Karpas-422 (cell line): ENCODE data around the gene IL36A. TPM values are rescaled to one million over a fixed set of nuclear protein-coding genes. Genes with fewer than 3 reads are reported as not detected.

Source experiments
- DNase-seq: peaks from one replicate; pipeline ENCODE4 v3.0.0-alpha.2; 2015
- H2AFZ ChIP-seq: fragments of 200-600 bp; sonication (generic); 2 replicates; pipeline ENCODE4 v1.6.1; 2014; ENCODE audit warnings: antibody characterized with exemption, low read length, mixed read lengths
- H3K27ac ChIP-seq: fragments of 200-600 bp; sonication (generic); 2 replicates; pipeline ENCODE4 v1.5.1; 2014; ENCODE audit warnings: mild to moderate bottlenecking, low read length, moderate library complexity
- H3K27me3 ChIP-seq: fragments of 200-600 bp; sonication (generic); 2 replicates; pipeline ENCODE4 v1.6.1; 2014; ENCODE audit warnings: low read length, mixed read lengths
- H3K36me3 ChIP-seq: fragments of 200-600 bp; sonication (generic); 2 replicates; pipeline ENCODE4 v1.6.1; 2014; ENCODE audit warnings: low read length, mixed read lengths; ENCODE audit not compliant: insufficient read depth
- H3K4me1 ChIP-seq: fragments of 200-600 bp; sonication (generic); 2 replicates; pipeline ENCODE4 v1.6.1; 2014; ENCODE audit warnings: mild to moderate bottlenecking, low read length, mixed read lengths
- H3K4me2 ChIP-seq: fragments of 200-600 bp; sonication (generic); 2 replicates; pipeline ENCODE4 v1.6.1; 2014; ENCODE audit warnings: low read length, low read depth, mild to moderate bottlenecking; ENCODE audit not compliant: poor library complexity, severe bottlenecking
- H3K4me3 ChIP-seq: fragments of 200-600 bp; sonication (generic); 2 replicates; pipeline ENCODE4 v1.5.1; 2014; ENCODE audit warnings: mild to moderate bottlenecking, antibody characterized with exemption, low read length, mixed read lengths
- H3K79me2 ChIP-seq: fragments of 200-600 bp; sonication (generic); 2 replicates; pipeline ENCODE4 v1.6.1; 2014; ENCODE audit warnings: mild to moderate bottlenecking, low read length, mixed read lengths
- H3K9ac ChIP-seq: fragments of 200-600 bp; sonication (generic); 2 replicates; pipeline ENCODE4 v1.6.0; 2014; ENCODE audit warnings: low read length
- H3K9me2 ChIP-seq: fragments of 200-600 bp; sonication (generic), shearing (Covaris generic); replicated peaks from 2 replicates; pipeline ENCODE4 v1.6.0; 2014; ENCODE audit warnings: mild to moderate bottlenecking, low read length, moderate library complexity; ENCODE audit not compliant: insufficient read depth
- H3K9me3 ChIP-seq: fragments of 300-700, 200-600 bp; sonication (generic); 2 replicates; pipeline ENCODE4 v1.6.1; 2014; ENCODE audit warnings: low read length, mixed read lengths
- H4K20me1 ChIP-seq: fragments of 200-600 bp; sonication (generic); 2 replicates; pipeline ENCODE4 v1.6.1; 2014; ENCODE audit warnings: mild to moderate bottlenecking, antibody characterized with exemption, low read length, low read depth; ENCODE audit not compliant: insufficient read depth
- total RNA-seq: library from RNA; depleted of rRNA; stranded (reverse); fragments of >200 nt; shearing (Covaris generic); gene quantifications from 2 replicates; pipeline ENCODE4 v1.2.3, GENCODE V29; 2014; ENCODE audit warnings: low replicate concordance

Gene IL36A
- total RNA-seq, 1 experiment from 2014 or later, result not detected

DNA sequence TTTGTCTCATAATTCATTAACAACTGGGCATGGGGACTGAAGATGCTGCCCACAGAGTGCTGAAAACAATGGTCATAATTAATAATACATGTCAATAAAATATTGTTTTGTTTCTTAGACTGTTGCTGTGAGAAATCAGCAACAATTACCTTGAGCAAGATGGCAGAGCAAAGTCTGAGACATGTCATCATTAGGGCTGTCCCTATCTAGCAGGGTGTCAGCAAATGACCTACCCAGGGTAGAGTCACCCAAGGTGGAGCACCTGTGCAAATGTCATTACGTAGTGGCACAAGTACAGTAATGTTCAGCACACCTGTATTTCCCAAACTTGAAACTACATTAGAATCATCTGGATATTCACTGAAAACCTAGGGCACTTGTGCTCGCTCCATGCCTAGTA lies 10.6 kb upstream of the IL36A start:
- H3K4me2 ChIP-seq, result no peak overlapping the region
- no peaks in the 10 kb centered on the region for H4K20me1 ChIP-seq
- no peaks in the 10 kb centered on the region for H3K79me2 ChIP-seq
- no peaks in the 10 kb centered on the region for H3K4me1 ChIP-seq
- H3K27ac ChIP-seq, result no peak overlapping the region
- no peak overlapping the region for H2AFZ ChIP-seq
- H3K9me2 ChIP-seq, result no peaks in the 10 kb centered on the region
- H3K4me3 ChIP-seq, result no peak overlapping the region
- DNase-seq, result no peak
- no peaks in the 10 kb centered on the region for H3K36me3 ChIP-seq
- peaks cover 4% of the 10 kb centered on the region for H3K9me3 ChIP-seq
- H3K9ac ChIP-seq, result no peak overlapping the region
- no peaks in the 10 kb centered on the region for H3K27me3 ChIP-seq

DNA sequence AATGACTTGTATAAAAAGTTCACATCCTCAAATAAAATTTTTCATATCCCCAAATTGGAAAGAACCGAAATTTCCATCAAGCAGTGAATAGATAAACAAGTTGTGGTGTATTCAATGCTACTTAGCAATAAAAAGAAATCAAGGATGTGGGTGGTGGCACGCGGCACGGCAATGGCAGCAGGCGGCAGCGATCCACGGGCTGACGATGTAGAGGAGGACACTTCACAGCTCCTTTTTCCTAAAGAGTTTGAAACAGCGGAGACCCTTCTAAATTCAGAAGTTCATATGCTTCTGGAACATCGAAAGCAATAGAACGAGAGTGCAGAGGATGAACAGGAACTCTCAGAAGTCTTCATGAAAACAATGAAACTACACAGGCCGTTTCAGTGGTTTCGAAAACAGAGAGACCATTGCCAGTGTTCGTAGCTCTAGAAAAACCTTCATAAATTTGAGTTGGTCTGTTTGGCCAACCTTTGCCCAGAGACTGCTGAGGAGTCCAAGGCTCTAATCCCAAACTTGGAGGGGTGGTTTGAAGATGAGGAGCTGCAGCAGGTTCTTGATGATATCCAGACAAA lies 9.8 kb upstream of the IL36A start:
- H3K9me2 ChIP-seq, result no peaks in the 10 kb centered on the region
- no peak overlapping the region for H3K4me2 ChIP-seq
- DNase-seq, result no peak
- H4K20me1 ChIP-seq, result no peaks in the 10 kb centered on the region
- H3K9ac ChIP-seq, result no peak overlapping the region
- no peaks in the 10 kb centered on the region for H3K4me1 ChIP-seq
- H3K79me2 ChIP-seq, result no peaks in the 10 kb centered on the region
- no peak overlapping the region for H3K27ac ChIP-seq
- H3K4me3 ChIP-seq, result no peak overlapping the region
- no peaks in the 10 kb centered on the region for H3K27me3 ChIP-seq
- H3K36me3 ChIP-seq, result no peaks in the 10 kb centered on the region
- H2AFZ ChIP-seq, result no peak overlapping the region
- no peaks in the 10 kb centered on the region for H3K9me3 ChIP-seq

DNA sequence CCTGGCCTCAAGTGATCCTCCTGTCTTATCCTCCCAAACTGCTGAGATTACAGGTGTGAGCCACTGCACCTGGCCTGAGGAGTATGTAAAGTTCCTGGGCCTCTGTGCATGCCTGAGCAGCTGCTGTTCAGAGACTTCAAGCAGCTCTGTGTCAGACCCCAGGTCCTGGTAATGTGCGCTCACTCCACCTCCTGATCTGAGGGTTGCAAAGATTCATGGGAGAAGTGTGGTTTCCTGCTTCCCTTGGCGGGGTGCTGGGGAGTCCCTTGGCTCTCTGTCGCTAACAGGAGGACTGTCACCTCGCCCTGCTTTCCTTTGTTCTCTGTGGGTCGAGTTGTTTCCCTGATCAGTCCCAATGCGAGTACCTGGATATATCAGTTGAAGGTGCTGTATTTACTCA lies 8.6 kb upstream of the IL36A start:
- no peak overlapping the region for H2AFZ ChIP-seq

DNA sequence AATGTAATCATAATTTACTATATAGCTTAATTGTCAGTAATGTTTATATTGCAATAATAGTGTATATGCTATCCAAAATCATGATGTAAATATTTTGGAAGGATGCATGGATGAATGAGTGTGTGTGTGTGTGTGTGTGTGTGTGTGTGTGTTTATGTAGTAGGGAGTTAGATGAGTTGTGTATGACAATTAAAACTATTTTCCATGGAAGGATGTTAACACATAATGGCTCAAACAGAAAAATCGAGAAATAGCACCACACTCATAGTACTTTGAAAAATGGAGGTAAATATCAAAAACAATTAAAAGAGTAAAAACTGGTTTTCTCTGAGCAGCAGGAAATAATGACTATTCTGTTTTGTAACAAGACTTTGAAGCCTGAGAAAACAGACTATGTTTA lies 8.1 kb upstream of the IL36A start:
- Histone ChIP-seq H3K79me2 (no peaks in the 10 kb centered on the region), H3K9ac (no peak overlapping the region), H3K9me2 (no peaks in the 10 kb centered on the region), H4K20me1 (no peaks in the 10 kb centered on the region), H3K4me3 (no peak overlapping the region), H3K4me2 (no peak overlapping the region), H3K36me3 (no peaks in the 10 kb centered on the region), H3K9me3 (no peaks in the 10 kb centered on the region), H3K27me3 (no peaks in the 10 kb centered on the region), H3K27ac (no peak overlapping the region), H2AFZ (no peak overlapping the region), H3K4me1 (no peaks in the 10 kb centered on the region)
- DNase-seq, result no peak

More for the DNA sequence above, 8.6 kb upstream of the IL36A start:
- H3K27ac ChIP-seq, result no peak overlapping the region
- H3K9me2 ChIP-seq, result no peaks in the 10 kb centered on the region
- no peak for DNase-seq
- H4K20me1 ChIP-seq, result no peaks in the 10 kb centered on the region
- no peaks in the 10 kb centered on the region for H3K79me2 ChIP-seq
- H3K4me3 ChIP-seq, result no peak overlapping the region
- H3K27me3 ChIP-seq, result no peaks in the 10 kb centered on the region
- H3K4me2 ChIP-seq, result no peak overlapping the region
- no peaks in the 10 kb centered on the region for H3K9me3 ChIP-seq
- no peaks in the 10 kb centered on the region for H3K36me3 ChIP-seq
- H3K9ac ChIP-seq, result no peak overlapping the region
- H3K4me1 ChIP-seq, result no peaks in the 10 kb centered on the region

DNA sequence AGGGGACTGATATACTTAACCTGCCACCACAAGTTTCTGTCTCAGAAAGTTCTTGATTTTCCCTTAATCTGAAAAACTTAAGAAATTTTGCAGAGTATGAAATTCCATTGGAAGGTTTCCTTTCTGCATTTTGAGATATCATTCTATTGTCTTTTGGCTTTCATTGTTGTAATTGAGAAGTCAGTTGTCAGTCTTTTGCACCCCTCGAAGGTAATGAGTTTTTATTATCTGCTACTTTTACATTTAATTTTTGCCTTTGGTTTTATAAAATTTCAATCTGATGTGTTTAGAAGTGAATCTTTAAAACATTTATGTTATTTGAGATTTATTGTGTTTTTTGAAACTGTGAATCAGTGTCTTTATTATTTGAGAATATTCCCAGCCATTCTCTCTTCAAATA lies 4.8 kb upstream of the IL36A start:
- H3K4me3 ChIP-seq, result no peak overlapping the region
- DNase-seq, result no peak
- H3K9ac ChIP-seq, result no peak overlapping the region
- no peaks in the 10 kb centered on the region for H3K36me3 ChIP-seq
- H3K4me2 ChIP-seq, result no peak overlapping the region
- H4K20me1 ChIP-seq, result no peaks in the 10 kb centered on the region
- no peaks in the 10 kb centered on the region for H3K9me2 ChIP-seq
- H3K4me1 ChIP-seq, result no peaks in the 10 kb centered on the region
- H3K9me3 ChIP-seq, result no peaks in the 10 kb centered on the region
- no peak overlapping the region for H2AFZ ChIP-seq
- no peaks in the 10 kb centered on the region for H3K27me3 ChIP-seq
- H3K79me2 ChIP-seq, result no peaks in the 10 kb centered on the region
- H3K27ac ChIP-seq, result no peak overlapping the region

DNA sequence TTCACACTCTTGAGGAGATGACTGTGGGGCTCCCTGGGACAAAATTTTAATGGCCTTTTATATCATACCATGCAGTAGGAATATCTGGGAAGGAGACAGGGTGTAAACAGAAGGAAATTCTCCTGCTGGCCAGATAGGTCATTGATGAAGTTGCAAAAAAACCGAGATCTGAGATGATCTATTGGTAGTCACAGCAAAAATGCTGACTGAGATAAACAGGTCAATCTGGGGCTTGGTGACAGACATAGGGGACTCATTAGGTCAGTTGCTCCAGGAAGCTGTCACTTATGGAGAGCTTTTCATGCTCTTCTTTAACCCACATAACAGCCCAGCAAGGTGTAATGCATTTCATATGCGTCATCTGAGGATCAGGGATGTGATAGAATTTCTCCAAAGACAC lies 2.6 kb upstream of the IL36A start:
- no peaks in the 10 kb centered on the region for H3K79me2 ChIP-seq
- no peak overlapping the region for H3K4me2 ChIP-seq
- H2AFZ ChIP-seq, result no peak overlapping the region
- no peak overlapping the region for H3K9ac ChIP-seq
- no peaks in the 10 kb centered on the region for H3K9me2 ChIP-seq
- no peak for DNase-seq
- H3K36me3 ChIP-seq, result no peaks in the 10 kb centered on the region
- no peak overlapping the region for H3K4me3 ChIP-seq
- no peaks in the 10 kb centered on the region for H3K4me1 ChIP-seq
- H3K27ac ChIP-seq, result no peak overlapping the region
- H3K27me3 ChIP-seq, result no peaks in the 10 kb centered on the region
- no peaks in the 10 kb centered on the region for H3K9me3 ChIP-seq
- no peaks in the 10 kb centered on the region for H4K20me1 ChIP-seq

DNA sequence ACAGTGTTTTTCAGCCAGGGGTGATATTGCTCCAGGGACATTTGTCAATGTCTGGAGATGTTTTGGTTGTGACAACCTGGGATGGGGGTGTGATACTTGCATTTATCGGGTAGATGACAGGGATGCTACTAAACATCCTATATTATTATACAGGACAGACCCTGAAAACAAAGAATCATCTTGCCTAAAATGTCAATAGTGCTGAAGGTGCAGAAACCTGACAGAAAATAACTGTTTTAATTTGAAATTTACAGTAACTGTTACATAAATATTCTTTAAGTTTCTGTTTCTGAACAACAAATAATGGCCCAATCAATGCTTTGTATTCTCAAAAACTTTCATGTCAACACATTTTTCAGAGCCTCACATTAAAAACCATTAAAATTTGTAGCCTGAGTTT lies 2.0 kb downstream of the IL36A start:
- no peak overlapping the region for H3K27ac ChIP-seq
- DNase-seq, result no peak
- no peak overlapping the region for H3K4me3 ChIP-seq
- no peak overlapping the region for H2AFZ ChIP-seq
- H3K27me3 ChIP-seq, result no peaks in the 10 kb centered on the region
- H3K36me3 ChIP-seq, result no peaks in the 10 kb centered on the region
- H3K9me2 ChIP-seq, result no peaks in the 10 kb centered on the region
- H4K20me1 ChIP-seq, result no peaks in the 10 kb centered on the region
- H3K4me1 ChIP-seq, result no peaks in the 10 kb centered on the region
- no peaks in the 10 kb centered on the region for H3K79me2 ChIP-seq
- H3K4me2 ChIP-seq, result no peak overlapping the region
- no peak overlapping the region for H3K9ac ChIP-seq
- no peaks in the 10 kb centered on the region for H3K9me3 ChIP-seq

DNA sequence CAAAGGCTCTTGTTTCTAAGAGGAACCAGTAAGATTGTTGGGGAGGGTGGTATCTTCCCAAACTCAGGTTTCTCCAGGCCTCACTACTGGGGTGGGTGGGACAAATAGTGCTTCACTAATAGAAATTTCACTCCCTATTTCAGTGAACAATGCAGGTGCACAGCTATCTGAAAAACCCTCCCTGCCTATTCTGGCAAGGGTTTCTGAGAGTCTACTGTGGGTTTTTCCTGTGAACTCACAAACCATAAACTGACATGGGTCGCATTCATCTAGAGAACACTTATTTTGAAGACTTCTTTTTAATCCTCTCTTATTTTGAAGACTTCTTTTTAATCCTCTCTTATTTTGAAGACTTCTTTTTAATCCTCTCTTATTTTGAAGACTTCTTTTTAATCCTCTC lies 4.4 kb downstream of the IL36A start:
- H4K20me1 ChIP-seq, result no peaks in the 10 kb centered on the region
- no peak overlapping the region for H3K9ac ChIP-seq
- no peak overlapping the region for H3K27ac ChIP-seq
- H3K4me1 ChIP-seq, result no peaks in the 10 kb centered on the region
- H3K36me3 ChIP-seq, result no peaks in the 10 kb centered on the region
- H3K4me2 ChIP-seq, result no peak overlapping the region
- no peaks in the 10 kb centered on the region for H3K79me2 ChIP-seq
- no peak overlapping the region for H2AFZ ChIP-seq
- H3K27me3 ChIP-seq, result no peaks in the 10 kb centered on the region
- H3K9me2 ChIP-seq, result no peaks in the 10 kb centered on the region
- no peaks in the 10 kb centered on the region for H3K9me3 ChIP-seq
- no peak overlapping the region for H3K4me3 ChIP-seq
- no peak for DNase-seq

DNA sequence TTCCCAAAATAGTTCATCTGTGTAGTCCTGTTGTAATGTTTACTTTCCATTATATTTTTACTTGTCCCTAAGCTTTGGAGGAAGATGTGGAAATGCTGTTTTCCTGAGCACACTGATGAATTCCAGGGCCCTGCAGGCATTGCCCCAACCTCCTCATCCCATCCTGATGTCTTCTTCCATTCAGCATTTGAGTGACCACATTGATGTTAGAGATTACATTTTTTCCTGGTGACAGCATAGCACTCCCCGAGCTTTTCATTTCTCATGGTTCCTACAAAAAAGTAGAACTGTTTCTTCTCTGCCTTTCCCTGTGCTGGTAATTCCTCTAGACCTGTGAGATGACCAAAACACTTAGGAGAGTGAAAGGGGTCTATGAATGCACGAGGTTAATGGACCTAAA lies 4.8 kb downstream of the IL36A start:
- Histone ChIP-seq H2AFZ (no peak overlapping the region), H3K9ac (no peak overlapping the region), H3K79me2 (no peaks in the 10 kb centered on the region), H3K4me1 (no peaks in the 10 kb centered on the region), H3K9me3 (no peaks in the 10 kb centered on the region), H4K20me1 (no peaks in the 10 kb centered on the region), H3K9me2 (no peaks in the 10 kb centered on the region), H3K27ac (no peak overlapping the region), H3K36me3 (no peaks in the 10 kb centered on the region), H3K27me3 (no peaks in the 10 kb centered on the region), H3K4me2 (no peak overlapping the region), H3K4me3 (no peak overlapping the region)
- no peak for DNase-seq
